Activated CD8-positive, alpha-beta memory T cell treated with anti-CD3 and anti-CD28 coated beads, Interleukin-2, amount 50 U/mL, for 1 hour (primary cell): ENCODE results near the gene MUSK.
"Not testable (repeated sequence)": the region's sequence is repeated elsewhere in the genome, so short reads cannot be mapped to it uniquely, and the experiment has no call there.

ENCODE experiments used
- DNase-seq: peaks from one replicate; pipeline ENCODE4 v3.0.0-alpha.2; 2020; ENCODE audit errors: extremely low read depth

Gene MUSK

DNA sequence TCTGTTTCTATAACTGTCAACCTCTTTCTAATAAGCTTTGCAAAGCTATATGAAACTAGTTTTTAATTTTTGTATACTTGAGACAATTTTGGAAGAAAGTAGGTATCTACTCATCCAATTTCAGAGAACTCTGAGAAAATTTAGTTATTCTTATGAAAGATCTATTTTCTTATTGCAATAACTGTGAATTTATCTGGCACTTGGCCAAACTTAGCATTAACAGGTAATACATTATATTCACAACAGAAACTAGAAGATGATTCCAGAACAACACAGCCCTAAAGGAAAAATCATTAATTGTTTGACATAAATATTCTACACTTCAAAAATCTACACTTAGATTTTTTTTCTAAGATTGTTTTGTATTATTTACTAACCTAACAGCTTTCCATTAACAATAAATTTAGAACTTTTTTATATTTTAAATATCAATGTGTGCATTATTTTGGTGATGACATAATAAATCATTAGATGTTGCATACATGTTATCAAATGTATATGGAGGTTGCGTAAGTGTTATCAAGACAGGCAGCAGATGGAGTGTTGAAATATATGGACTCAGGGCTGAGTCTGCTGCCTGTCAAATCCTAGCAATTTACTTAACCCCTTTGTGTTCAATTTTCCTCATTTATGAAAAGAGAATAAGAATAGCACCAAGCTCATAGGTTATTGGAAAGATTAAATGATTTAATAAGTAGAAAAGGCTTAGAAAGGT, 141.8 kb downstream of the MUSK start:
- DNase-seq: no peak

GRCh38 chr9:110812886-110813285, 144.3 kb downstream of the MUSK start:
- no peak for DNase-seq

- DNase-seq: no peak
Measured at GRCh38 chr9:110814159-110814558, 145.6 kb downstream of the MUSK start.

DNA sequence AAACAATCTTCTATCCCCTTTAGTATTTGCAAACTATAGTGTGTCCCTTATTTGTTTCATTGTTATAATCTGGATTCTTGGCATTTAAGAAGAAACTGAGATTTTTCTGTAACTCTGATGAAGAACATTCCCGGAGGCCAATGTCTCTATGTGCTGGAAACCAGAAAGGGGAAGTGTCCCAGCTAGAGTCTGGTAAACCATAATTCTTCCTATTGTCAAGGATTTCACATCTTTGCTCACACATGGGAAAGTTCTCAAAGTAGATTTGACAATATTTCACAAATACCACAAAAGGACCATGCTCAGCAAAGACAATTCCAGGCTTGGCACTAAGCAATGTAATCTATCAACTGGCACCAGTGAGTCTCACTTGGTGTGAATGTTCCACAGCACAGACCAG, 146.8 kb downstream of the MUSK start:
- DNase-seq: no peak

- DNase-seq: no peak
Measured at GRCh38 chr9:110820381-110820780, 151.8 kb downstream of the MUSK start.

DNA sequence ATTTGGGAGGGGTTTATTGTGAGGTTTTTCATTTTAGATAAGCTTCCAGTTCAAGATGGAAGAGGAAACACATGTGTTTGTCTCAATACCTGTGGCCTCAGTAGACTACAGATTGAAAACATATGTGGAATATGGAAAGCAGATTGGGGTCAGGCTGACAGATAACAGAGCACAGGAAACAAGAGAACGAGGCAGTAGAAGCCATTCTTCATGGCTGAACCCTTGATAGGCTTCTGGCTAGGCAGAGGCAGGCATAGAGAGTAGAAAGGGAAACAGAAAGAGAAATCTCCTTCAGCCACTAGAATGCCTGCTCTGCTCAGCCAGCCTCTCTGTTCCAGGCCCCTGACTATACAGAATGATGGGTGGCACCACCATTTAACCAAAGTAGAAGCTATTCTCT, 152.5 kb downstream of the MUSK start:
- DNase-seq: no peak

GRCh38 chr9:110825129-110825528, 156.5 kb downstream of the MUSK start:
- not testable (repeated sequence) for DNase-seq

DNA sequence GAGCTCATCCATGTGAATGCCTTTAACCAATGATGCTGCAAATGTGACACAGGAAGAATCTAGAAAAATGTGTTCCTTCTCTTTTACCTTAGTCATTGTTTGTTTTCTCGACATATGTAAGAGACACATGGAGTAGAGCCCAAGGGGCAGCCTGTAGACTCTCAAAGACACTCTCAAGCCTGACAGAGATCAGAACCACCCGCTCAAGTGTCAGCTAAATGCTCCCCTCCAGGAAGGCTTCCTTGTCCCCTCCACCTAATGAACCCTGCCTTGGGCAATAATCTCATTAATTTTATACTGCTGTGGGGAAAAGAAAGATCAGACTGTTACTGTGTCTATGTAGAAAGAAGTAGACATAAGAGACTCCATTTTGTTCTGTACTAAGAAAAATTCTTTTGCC, 157.4 kb downstream of the MUSK start:
- DNase-seq: no peak

GRCh38 chr9:110826400-110826799, 157.8 kb downstream of the MUSK start:
- DNase-seq: not testable (repeated sequence)

GRCh38 chr9:110828264-110828663, 159.7 kb downstream of the MUSK start:
- DNase-seq: no peak

GRCh38 chr9:110830495-110830894, 161.9 kb downstream of the MUSK start:
- DNase-seq: no peak

DNA sequence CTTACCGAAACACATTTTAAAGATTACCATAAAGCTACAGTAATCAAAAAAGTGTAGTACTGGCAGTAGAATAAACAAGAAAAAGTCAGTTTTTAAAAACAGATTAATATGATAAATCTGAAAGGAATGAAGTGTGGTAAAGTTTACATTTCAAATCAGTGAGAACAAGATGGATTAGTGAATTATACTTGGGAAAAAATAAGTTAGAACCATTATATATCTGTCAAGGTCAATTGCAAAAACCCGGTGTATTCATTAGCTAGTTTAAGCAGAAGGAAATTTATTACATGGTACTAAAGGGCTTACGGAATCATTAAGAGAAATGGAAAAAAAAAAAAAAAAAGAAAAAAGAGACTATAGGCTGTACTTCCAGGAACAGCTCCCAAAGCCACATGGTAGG, 164.3 kb downstream of the MUSK start:
- DNase-seq: no peak

- no peak for DNase-seq
Measured at GRCh38 chr9:110835404-110835803, 166.8 kb downstream of the MUSK start.

DNA sequence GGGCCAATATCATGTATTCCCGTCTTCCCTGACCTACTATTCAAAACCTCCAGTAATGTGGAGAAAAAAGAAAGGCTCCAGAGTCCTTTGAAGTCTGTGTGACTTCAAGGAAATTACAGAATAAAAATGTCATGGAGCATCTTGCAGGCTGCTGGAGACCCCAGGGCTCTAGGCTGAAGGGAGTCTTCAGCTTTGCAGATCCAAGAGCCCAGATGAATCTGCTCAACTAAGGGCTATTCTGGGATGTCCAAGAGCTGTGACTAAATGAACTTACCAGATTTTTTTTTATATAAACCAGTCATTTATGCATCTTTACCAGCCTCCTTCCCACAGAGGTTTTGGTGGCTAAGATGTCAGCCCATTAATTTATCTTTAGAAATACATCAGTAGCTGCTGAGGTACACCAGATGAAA, 167.3 kb downstream of the MUSK start:
- no peak for DNase-seq

DNA sequence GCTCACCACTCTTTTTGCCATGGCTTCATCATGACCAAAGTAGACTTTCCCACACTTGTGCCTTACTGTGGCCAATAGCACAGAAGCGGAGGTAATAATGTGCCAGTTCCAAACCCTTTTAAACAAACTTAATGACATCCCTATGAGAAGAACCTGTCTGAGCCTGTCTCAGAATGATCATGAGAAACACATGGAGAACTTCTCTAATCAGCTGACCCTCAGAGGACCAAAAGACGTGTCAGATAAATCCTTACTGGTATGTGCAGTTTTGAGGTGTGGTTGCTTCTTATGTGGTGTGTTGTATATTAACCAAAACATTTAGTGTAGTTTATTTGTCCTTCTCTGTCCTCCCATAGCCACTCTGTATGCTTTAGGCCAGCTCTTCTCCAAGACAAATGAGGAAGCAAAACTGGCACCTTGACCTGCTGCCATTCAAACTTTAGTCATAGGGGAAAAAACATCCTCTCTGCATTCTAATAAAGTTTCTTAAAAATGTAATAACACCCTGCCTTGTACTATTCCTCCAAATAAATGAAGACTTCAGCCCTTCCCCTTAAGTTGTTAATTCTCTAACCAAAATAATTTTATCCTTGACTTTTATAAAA, 168.9 kb downstream of the MUSK start:
- DNase-seq: no peak

GRCh38 chr9:110842169-110842568, 173.6 kb downstream of the MUSK start:
- DNase-seq: no peak

- no peak for DNase-seq
Measured at GRCh38 chr9:110842986-110843385, 174.4 kb downstream of the MUSK start.

DNA sequence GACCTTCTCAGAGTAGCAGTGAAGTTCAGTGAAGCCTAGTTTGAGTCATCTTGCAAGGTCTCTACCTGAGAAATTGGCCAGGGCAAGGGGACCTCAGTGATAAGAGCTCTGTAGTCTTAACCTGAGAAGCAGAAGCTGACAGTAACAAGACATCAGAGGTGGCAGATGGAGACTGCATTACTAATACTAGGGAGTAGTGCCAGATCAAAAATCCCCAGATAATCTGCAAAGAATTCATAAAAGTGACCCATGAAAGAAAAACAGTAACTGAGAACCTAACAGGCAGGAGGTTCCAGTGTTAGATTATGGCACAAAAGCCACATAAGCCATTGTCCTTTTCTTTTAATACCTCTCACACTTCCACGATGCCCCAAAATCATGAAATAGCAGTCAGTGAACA, 175.5 kb downstream of the MUSK start:
- no peak for DNase-seq

DNA sequence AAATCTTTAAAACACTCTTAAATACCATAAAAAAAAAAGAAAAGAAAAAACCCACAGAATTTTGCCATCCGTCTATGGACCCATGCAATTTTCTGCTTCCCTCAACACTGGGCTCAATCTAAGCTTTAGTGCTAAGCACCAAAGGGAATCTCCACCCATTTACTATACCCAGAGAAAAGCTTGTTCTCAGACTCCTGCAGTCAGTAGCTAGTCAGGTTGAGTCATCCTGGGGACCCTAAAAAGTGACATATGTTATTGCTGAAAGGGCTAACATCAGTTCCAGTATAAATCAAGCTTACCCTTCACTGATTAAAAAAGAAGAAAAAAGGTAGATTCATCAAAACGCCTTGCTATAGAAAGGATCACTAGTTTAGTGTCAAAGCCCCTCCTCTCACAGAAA, 177.6 kb downstream of the MUSK start:
- DNase-seq: no peak

GRCh38 chr9:110847671-110848070, 179.1 kb downstream of the MUSK start:
- no peak for DNase-seq

- DNase-seq: no peak
Measured at GRCh38 chr9:110850401-110851135, 182.0 kb downstream of the MUSK start.
